Measurements from ENCODE around the gene GSTO2. TPM values are rescaled to one million over a fixed set of nuclear protein-coding genes. Genes with fewer than 3 reads are reported as not detected.
A peak's percentile ranks its signal among the peaks of the same experiment; 100 is the strongest.

GSTO2 gene
- total and polyA plus RNA-seq, 8 donors: 9.5 to 33.6 (median 29.1) TPM

GRCh38 chr10:104333728-104334373 lies 64.9 kb downstream of the GSTO2 start:
- DNase-seq: no peak
- H3K27me3 ChIP-seq: no peaks in the 10 kb centered on the region
- peaks cover 0 to 11% of the 10 kb centered on the region in 2 donors for H3K36me3 ChIP-seq
- no peak overlapping the region for H3K4me3 ChIP-seq
- no peaks in the 10 kb centered on the region for H3K9me3 ChIP-seq
- H3K4me1 ChIP-seq: peaks cover 51 to 83% of the 10 kb centered on the region in 2 donors
- intact Hi-C loops (cut with DNase I): no loop called here
- H3K27ac ChIP-seq: peak overlapping the region in 1 of 2 donors; percentile 100
- no peak for ATAC-seq
- TF ChIP-seq CTCF (IDR thresholded peaks at IDR 0.05): no peak

DNA sequence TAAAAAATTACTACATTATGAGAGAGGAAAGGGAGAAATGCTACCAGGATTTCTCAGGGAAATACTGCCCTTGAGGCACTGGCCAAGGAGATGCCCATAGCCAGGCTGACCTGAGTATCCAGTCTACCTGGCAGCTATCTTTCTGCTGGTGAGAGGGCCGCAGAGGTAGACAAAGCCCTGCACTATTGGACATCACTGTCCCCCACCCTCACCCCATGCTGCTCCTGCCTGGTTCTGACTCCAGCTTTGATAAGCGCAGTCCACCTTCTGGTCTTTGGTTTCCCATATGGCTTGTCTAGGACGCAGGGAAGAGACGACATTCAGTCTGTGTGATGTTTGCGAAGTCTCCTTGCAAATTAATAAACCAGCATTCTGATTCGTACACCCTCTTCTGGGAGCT lies 65.6 kb downstream of the GSTO2 start:
- peak overlapping the region in 1 of 2 donors; percentile 94 for H3K4me3 ChIP-seq
- no peaks in the 10 kb centered on the region for H3K9me3 ChIP-seq
- DNase-seq (no peak), ATAC-seq (no peak)
- peak overlapping the region; percentile 13 to 100 for H3K27ac ChIP-seq
- intact Hi-C loops (cut with DNase I): no loop called here
- H3K27me3 ChIP-seq: no peaks in the 10 kb centered on the region
- peaks cover 47 to 83% of the 10 kb centered on the region in 2 donors for H3K4me1 ChIP-seq
- TF ChIP-seq CTCF (IDR thresholded peaks at IDR 0.05): no peak
- H3K36me3 ChIP-seq: peaks cover 0 to 11% of the 10 kb centered on the region in 2 donors

GRCh38 chr10:104334965-104335650 lies 66.1 kb downstream of the GSTO2 start:
- Histone ChIP-seq H3K4me3 (peak overlapping the region in 1 of 2 donors; percentile 94), H3K36me3 (peaks cover 0 to 11% of the 10 kb centered on the region in 2 donors), H3K9me3 (no peaks in the 10 kb centered on the region), H3K4me1 (peaks cover 45 to 83% of the 10 kb centered on the region in 2 donors), H3K27ac (peak overlapping the region; percentile 13 to 100), H3K27me3 (no peaks in the 10 kb centered on the region)
- ATAC-seq: no peak
- TF ChIP-seq CTCF (IDR thresholded peaks at IDR 0.05): no peak
- intact Hi-C loops (cut with DNase I): no loop called here
- DNase-seq: peak in 2 of 4 donors; percentile 29 to 74

GRCh38 chr10:104336821-104337467 lies 68.0 kb downstream of the GSTO2 start:
- TF ChIP-seq CTCF (IDR thresholded peaks at IDR 0.05): no peak
- Histone ChIP-seq H3K9me3 (no peaks in the 10 kb centered on the region), H3K36me3 (peaks cover 0 to 11% of the 10 kb centered on the region in 2 donors), H3K27me3 (no peaks in the 10 kb centered on the region), H3K4me1 (peaks cover 32 to 72% of the 10 kb centered on the region in 2 donors), H3K27ac (peak overlapping the region; percentile 98 to 100), H3K4me3 (peak overlapping the region; percentile 94)
- DNase-seq (peak in 1 of 4 donors; percentile 48), ATAC-seq (peak; percentile 3)
- intact Hi-C loops (cut with DNase I): no loop called here

DNA sequence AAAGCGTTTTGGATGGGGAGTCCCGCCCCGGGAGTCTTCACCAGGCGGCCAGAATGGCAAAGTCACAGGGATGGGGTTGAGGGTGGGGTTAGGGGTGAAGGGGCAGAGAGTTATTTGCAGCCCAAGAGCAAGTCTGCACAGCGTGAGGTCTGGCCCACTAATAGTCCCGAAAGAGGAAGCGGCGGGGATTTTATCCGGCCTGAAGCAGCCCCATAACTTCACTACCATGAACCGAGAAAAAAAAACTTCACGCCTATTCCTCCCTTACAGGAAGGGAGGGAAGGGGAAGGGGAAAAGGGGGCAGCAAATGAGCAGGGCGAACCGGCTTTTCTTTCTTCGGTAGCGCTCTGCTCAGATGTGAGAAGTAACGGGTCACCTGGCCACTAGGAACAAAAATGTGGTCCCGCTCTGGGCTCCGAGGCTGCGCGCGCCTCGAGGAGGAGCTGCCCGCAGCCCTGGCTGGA lies 68.6 kb downstream of the GSTO2 start:
- Histone ChIP-seq H3K9me3 (no peaks in the 10 kb centered on the region), H3K4me3 (peak overlapping the region; percentile 94), H3K27me3 (no peaks in the 10 kb centered on the region), H3K4me1 (peaks cover 26 to 66% of the 10 kb centered on the region in 2 donors), H3K27ac (peak overlapping the region; percentile 98 to 100), H3K36me3 (peaks cover 0 to 11% of the 10 kb centered on the region in 2 donors)
- TF ChIP-seq CTCF (IDR thresholded peaks at IDR 0.05): no peak
- intact Hi-C loops (cut with DNase I): no loop called here
- peak in 2 of 4 donors; percentile 70 to 72 for DNase-seq
- peak; percentile 35 for ATAC-seq

All from left lung (tissue), 10 donors.